CD14-positive monocyte (primary cell): ENCODE results near the gene MED31. TPM values are rescaled to one million over a fixed set of nuclear protein-coding genes. Genes with fewer than 3 reads are reported as not detected.

Source experiments
- DNase-seq, 3 donors: peaks; one replicate each; pipeline ENCODE4 v3.0.0-alpha.2; 2011 to 2022
- H2AFZ ChIP-seq: 2 replicates; pipeline ENCODE4 v1.6.0; 2012; ENCODE audit warnings: mild to moderate bottlenecking, low read depth, low read length, inconsistent platforms; ENCODE audit not compliant: insufficient read depth, poor library complexity, severe bottlenecking
- H3K27ac ChIP-seq, 2 donors: 1 replicate in 1 of 2; 2 replicates in 1 of 2; pipeline ENCODE4 v1.5.1; 2012 to 2013; ENCODE audit warnings: low read length in 2 of 2, control low read depth in 1 of 2, inconsistent platforms in 1 of 2, low read depth in 1 of 2, mild to moderate bottlenecking in 1 of 2
- H3K27me3 ChIP-seq, 2 donors: one replicate each; pipeline versions ENCODE4 v1.6.0 to v1.6.1; 2011 to 2013; ENCODE audit warnings: low read length in 2 of 2; ENCODE audit not compliant: control insufficient read depth in 2 of 2, insufficient read depth in 2 of 2
- H3K36me3 ChIP-seq, 2 donors: replicated peaks in 1 of 2; 1 replicate in 1 of 2; 2 replicates in 1 of 2; pipeline versions ENCODE4 v1.5.1 to v1.6.1; 2012 to 2013; ENCODE audit warnings: low read length in 2 of 2, control low read depth in 1 of 2, inconsistent platforms in 1 of 2, mild to moderate bottlenecking in 1 of 2; ENCODE audit not compliant: insufficient read depth in 2 of 2, control insufficient read depth in 1 of 2
- H3K4me1 ChIP-seq, 2 donors: 1 replicate in 1 of 2; 2 replicates in 1 of 2; pipeline versions ENCODE4 v1.5.1 to v1.6.1; 2012 to 2013; ENCODE audit warnings: low read length in 2 of 2, control low read depth in 1 of 2, inconsistent platforms in 1 of 2, mild to moderate bottlenecking in 1 of 2, moderate library complexity in 1 of 2; ENCODE audit not compliant: insufficient read depth in 2 of 2, control insufficient read depth in 1 of 2
- H3K4me2 ChIP-seq: replicated peaks from 2 replicates; pipeline ENCODE3; 2012; ENCODE audit warnings: low read length, moderate library complexity, mild to moderate bottlenecking; ENCODE audit not compliant: poor library complexity, severe bottlenecking; ENCODE audit errors: extremely low read depth
- H3K4me3 ChIP-seq, 3 experiments: fragments of 200-600 bp in 1 of 3; sonication (generic) in 1 of 3; replicated peaks in 1 of 3; 1 replicate in 2 of 3; 2 replicates in 1 of 3; pipeline ENCODE4 v1.5.1; 2011 to 2013; ENCODE audit warnings: low read length in 3 of 3, mild to moderate bottlenecking in 3 of 3, control low read depth in 2 of 3, low read depth in 2 of 3, inconsistent platforms in 1 of 3, moderate library complexity in 1 of 3
- H3K79me2 ChIP-seq: 2 replicates; pipeline ENCODE4 v1.6.0; 2012; ENCODE audit warnings: mild to moderate bottlenecking, control low read depth, inconsistent platforms, low read length, moderate library complexity; ENCODE audit not compliant: insufficient read depth
- H3K9ac ChIP-seq: 2 replicates; pipeline ENCODE4 v1.6.0; 2017; ENCODE audit warnings: low read length, mild to moderate bottlenecking; ENCODE audit not compliant: insufficient read depth, poor library complexity, severe bottlenecking
- H3K9me3 ChIP-seq, 2 donors: replicated peaks in 1 of 2; 1 replicate in 1 of 2; 2 replicates in 1 of 2; pipeline versions ENCODE4 v1.5.1 to v1.6.1; 2012 to 2013; ENCODE audit warnings: low read length in 2 of 2, control low read depth in 1 of 2; ENCODE audit not compliant: control insufficient read depth in 1 of 2, insufficient read depth in 1 of 2
- H4K20me1 ChIP-seq: 2 replicates; pipeline ENCODE4 v1.6.0; 2012; ENCODE audit warnings: mild to moderate bottlenecking, low read length, control low read depth, moderate library complexity; ENCODE audit not compliant: insufficient read depth
- H3K27ac Mint-ChIP-seq, 7 donors: one replicate each; pipeline ENCODE4 v1.8.0; 2020; ENCODE audit warnings: mild to moderate bottlenecking in 7 of 7, mixed read lengths in 7 of 7, moderate library complexity in 6 of 7, inconsistent platforms in 2 of 7
- H3K27me3 Mint-ChIP-seq, 3 donors: one replicate each; pipeline ENCODE4 v1.8.0; 2021 to 2022; ENCODE audit warnings: low read depth in 3 of 3, mild to moderate bottlenecking in 3 of 3, mixed read lengths in 3 of 3, moderate library complexity in 3 of 3, inconsistent platforms in 1 of 3
- H3K36me3 Mint-ChIP-seq, 2 donors: one replicate each; pipeline ENCODE4 v1.8.0; 2020; ENCODE audit warnings: mixed read lengths in 2 of 2, inconsistent platforms in 1 of 2, mild to moderate bottlenecking in 1 of 2
- H3K4me1 Mint-ChIP-seq: one replicate; pipeline ENCODE4 v1.8.0; 2020; ENCODE audit warnings: mild to moderate bottlenecking, mixed read lengths
- H3K4me3 Mint-ChIP-seq, 2 donors: one replicate each; pipeline ENCODE4 v1.8.0; 2020; ENCODE audit warnings: mild to moderate bottlenecking in 2 of 2, mixed read lengths in 2 of 2, moderate library complexity in 1 of 2
- H3K9me3 Mint-ChIP-seq, 7 donors: one replicate each; pipeline ENCODE4 v1.8.0; 2020 to 2022; ENCODE audit warnings: mixed read lengths in 7 of 7, mild to moderate bottlenecking in 6 of 7, moderate library complexity in 6 of 7, inconsistent platforms in 2 of 7
- WGBS: methylation state at CpG from one replicate; pipeline ENCODE4 v1.1.5; 2013; ENCODE audit warnings: missing lambda C conversion rate; ENCODE audit not compliant: insufficient coverage; 5-methylcytosine and 5-hydroxymethylcytosine counted together
- intact Hi-C, 2 donors: fragments of 100-400 bp; cut with micrococcal nuclease; formaldehyde crosslinking; loops; one replicate each; pipeline versions ENCODE4 v1.15.0 to v1.15.1; 2023
- polyA plus RNA-seq, 3 donors: library from polyadenylated mRNA; depleted of rRNA in 1 of 3; unstranded in 2 of 3; stranded (reverse) in 1 of 3; fragments of 300-500 nt in 2 of 3; fragments of >200 nt in 1 of 3; fragmentation: Illumina TruSeq in 2 of 3; gene quantifications; 1 replicate in 2 of 3; 2 replicates in 1 of 3; pipeline ENCODE4 v1.2.3, GENCODE V29; 2012 to 2021
- TF ChIP-seq, protein P1 (sequence below): fragments of 200-600 bp; IDR thresholded peaks from one replicate; pipeline ENCODE4 v1.8.0; 2022; ENCODE audit warnings: antibody characterized with exemption, mild to moderate bottlenecking

Gene MED31
- polyA plus RNA-seq, 3 donors, result 6.8 to 38.2 (median 33.6) TPM

DNA sequence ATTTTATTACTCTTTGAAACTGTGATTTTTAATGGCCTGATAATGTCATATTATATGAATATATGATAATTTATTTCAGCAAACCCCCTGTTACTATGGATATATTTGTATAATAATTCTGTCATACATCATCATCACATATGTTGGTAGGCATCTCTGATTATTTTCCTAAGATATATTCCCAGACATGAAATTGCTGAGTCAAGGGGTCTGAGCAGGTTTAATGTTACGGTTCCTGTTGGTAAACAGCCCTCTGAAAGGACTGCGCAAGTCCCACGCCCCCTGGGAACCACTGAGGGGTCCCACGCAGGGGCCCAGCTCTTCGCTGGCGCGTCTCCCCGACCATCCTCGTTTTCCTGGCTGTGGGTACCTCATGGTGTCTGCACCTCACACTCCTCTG, 37.5 kb upstream of the MED31 start:
- Mint-ChIP-seq H3K4me3 (no peak overlapping the region), H3K27ac (no peak overlapping the region), H3K4me1 (no peaks in the 10 kb centered on the region), H3K27me3 (peaks cover 20 to 35% (median 33%) of the 10 kb centered on the region in 3 donors), H3K36me3 (no peaks in the 10 kb centered on the region), H3K9me3 (peaks cover 0 to 2% (median 0%) of the 10 kb centered on the region in 7 donors)
- H3K27ac ChIP-seq, result no peak overlapping the region
- H3K9ac ChIP-seq, result no peak overlapping the region
- no peaks in the 10 kb centered on the region for H3K79me2 ChIP-seq
- no peaks in the 10 kb centered on the region for H3K9me3 ChIP-seq
- H3K36me3 ChIP-seq, result no peaks in the 10 kb centered on the region
- H3K4me2 ChIP-seq, result no peak overlapping the region
- DNase-seq, result no peak
- WGBS, result 100% methylated on average over 3 of the region's 9 CpGs
- peaks cover 0 to 2% of the 10 kb centered on the region in 2 donors for H3K27me3 ChIP-seq
- no peaks in the 10 kb centered on the region for H3K4me1 ChIP-seq
- H3K4me3 ChIP-seq, result no peak overlapping the region
- TF ChIP-seq, protein P1, sequence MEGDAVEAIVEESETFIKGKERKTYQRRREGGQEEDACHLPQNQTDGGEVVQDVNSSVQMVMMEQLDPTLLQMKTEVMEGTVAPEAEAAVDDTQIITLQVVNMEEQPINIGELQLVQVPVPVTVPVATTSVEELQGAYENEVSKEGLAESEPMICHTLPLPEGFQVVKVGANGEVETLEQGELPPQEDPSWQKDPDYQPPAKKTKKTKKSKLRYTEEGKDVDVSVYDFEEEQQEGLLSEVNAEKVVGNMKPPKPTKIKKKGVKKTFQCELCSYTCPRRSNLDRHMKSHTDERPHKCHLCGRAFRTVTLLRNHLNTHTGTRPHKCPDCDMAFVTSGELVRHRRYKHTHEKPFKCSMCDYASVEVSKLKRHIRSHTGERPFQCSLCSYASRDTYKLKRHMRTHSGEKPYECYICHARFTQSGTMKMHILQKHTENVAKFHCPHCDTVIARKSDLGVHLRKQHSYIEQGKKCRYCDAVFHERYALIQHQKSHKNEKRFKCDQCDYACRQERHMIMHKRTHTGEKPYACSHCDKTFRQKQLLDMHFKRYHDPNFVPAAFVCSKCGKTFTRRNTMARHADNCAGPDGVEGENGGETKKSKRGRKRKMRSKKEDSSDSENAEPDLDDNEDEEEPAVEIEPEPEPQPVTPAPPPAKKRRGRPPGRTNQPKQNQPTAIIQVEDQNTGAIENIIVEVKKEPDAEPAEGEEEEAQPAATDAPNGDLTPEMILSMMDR, result no peak
- intact Hi-C loops, result no loop called here
- H2AFZ ChIP-seq, result no peak overlapping the region
- no peaks in the 10 kb centered on the region for H4K20me1 ChIP-seq

DNA sequence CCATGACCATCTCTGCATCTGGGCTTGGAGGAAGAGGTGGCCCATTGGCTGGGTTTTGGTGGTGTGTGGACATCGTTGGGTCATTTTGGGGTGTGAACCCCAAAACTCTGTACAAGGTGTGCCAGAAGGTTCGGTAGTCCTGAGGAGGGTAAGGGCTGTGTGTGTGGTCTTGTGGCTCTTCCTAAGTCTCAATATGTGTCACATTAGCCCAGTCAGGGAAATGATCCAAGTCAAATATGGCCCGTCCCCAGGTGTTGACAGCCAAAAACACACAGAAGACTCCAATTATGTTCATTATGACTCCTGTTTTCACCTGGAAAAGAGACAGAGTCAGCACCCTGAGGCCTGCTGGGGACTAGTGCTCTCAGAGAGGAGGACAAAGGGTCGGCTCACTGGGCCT, 34.6 kb upstream of the MED31 start:
- Histone ChIP-seq H3K27ac (no peak overlapping the region), H3K79me2 (no peaks in the 10 kb centered on the region), H3K27me3 (no peaks in the 10 kb centered on the region), H4K20me1 (no peaks in the 10 kb centered on the region), H2AFZ (no peak overlapping the region), H3K36me3 (no peaks in the 10 kb centered on the region), H3K4me1 (no peaks in the 10 kb centered on the region), H3K9ac (no peak overlapping the region), H3K4me3 (no peak overlapping the region), H3K4me2 (no peak overlapping the region), H3K9me3 (no peaks in the 10 kb centered on the region)
- Mint-ChIP-seq H3K9me3 (peaks cover 0 to 2% (median 0%) of the 10 kb centered on the region in 7 donors), H3K36me3 (no peaks in the 10 kb centered on the region), H3K27me3 (peaks cover 20 to 42% (median 34%) of the 10 kb centered on the region in 3 donors), H3K27ac (no peak overlapping the region), H3K4me1 (no peaks in the 10 kb centered on the region), H3K4me3 (no peak overlapping the region)
- intact Hi-C loops, result no loop called here
- TF ChIP-seq, protein P1, result no peak
- 100% methylated on average over 4 of the region's 4 CpGs for WGBS
- no peak for DNase-seq
